NCI-H345 treated with DMSO at 0.1 percent for 48 hours (cell line): ENCODE measurements around the gene LRBA.

Experiments
- DNase-seq: peaks from one replicate; lab custom pipeline; 2025; ENCODE audit not compliant: unreplicated experiment; lab: John Stamatoyannopoulos, UW

The LRBA gene

GRCh38 chr4:150253965-150254630, 761.0 kb downstream of the LRBA start:
- DNase-seq = no peak

GRCh38 chr4:150253416-150253815, 761.7 kb downstream of the LRBA start:
- DNase-seq = no peak

DNA sequence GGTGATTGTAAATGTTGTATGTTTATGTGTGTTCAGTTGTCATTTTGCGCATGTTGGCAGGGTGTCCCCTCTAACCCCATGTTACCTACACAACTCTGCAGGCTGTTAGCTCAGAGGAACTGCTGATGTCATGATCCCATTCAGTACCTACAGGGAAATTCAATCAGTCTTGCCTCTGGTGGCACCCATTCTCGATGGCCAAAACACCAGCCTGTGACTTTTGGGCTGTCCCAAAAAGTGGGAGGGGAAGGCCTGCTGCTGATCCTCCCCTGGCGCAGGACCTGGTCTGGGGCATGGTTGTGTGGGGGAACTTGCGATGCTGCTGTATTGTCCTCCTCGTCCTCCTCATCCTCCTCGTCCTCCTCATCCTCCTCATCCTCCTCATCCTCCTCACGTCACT, 762.3 kb downstream of the LRBA start:
- DNase-seq = no peak

GRCh38 chr4:150252306-150252705, 762.8 kb downstream of the LRBA start:
- no peak for DNase-seq

DNA sequence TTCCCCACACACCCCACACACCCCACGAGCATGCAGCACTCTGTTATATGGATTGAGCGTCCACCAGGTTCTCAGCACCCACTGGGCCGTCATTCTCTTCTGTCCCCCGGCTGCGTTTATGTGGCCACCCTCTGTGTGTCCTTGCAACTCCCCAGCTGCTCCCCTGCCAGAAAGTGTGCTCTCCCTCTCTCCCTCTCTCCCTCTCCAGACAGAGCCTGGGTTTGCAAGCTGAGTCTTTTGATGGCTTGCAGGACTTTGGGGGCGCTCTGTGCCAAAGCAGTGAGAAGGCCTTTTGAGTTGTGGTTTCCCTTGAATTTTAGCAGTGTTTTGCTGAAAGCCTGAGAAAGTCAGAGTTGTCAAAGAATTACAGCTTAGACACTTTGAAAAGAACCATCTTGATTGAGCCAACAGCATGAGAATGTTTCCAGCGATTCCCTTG, 763.3 kb downstream of the LRBA start:
- no peak for DNase-seq

DNA sequence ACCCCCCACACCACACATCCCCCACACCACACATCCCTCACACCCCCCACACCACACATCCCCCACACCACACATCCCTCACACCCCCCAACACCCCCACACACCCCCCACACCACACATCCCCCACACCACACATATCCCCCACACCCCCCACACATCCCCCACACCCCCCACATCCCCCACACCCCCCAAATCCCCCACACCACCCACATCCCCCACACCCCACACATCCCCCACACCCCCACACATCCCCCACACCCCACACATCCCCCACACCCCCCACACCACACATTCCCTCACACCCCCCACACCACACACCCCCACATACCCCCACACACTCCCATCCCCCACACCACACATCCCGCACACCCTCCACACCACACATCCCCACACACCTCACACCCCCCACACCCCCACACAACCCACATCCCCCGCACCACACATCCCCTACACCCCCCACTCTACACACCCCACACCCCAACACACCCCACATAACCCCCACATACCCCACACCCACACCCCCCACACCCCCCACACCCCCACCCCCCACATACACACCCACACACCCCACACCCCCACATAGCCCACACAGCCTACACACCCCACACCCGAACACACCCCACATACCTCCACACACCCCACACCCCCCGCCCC, 764.0 kb downstream of the LRBA start:
- DNase-seq = no peak

- no peak for DNase-seq
These were observed 764.6 kb downstream of the LRBA start for GRCh38 chr4:150250293-150250997.

GRCh38 chr4:150248181-150248580, 766.9 kb downstream of the LRBA start:
- DNase-seq = no peak

DNA sequence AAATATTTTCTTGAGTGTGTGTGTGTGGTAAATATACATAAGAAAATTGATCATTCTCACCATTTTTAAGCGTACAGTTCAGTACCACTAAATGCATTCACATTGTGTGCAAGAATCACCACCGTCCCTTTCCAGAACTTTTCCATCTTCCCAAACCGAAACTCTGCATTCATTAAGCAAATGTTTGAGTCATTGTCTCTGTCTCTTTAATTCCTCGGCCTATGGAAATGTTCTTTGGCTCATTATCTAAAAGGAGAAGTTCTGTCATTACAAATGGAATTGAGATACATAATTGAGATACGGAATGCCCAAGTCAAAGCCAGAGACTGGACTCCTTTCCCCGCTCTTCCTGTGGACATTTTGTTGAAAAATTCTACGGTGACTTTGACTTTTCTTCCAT, 767.9 kb downstream of the LRBA start:
- DNase-seq = no peak

GRCh38 chr4:150244600-150244999, 770.5 kb downstream of the LRBA start:
- DNase-seq = peak; percentile 40

- no peak for DNase-seq
These were observed 771.2 kb downstream of the LRBA start for GRCh38 chr4:150243932-150244331.

- peak; percentile 1 for DNase-seq
These were observed 772.1 kb downstream of the LRBA start for GRCh38 chr4:150242820-150243458.

- no peak for DNase-seq
These were observed 775.1 kb downstream of the LRBA start for GRCh38 chr4:150240011-150240410.

- DNase-seq = no peak
These were observed 776.5 kb downstream of the LRBA start for GRCh38 chr4:150238591-150238990.

GRCh38 chr4:150237110-150237872, 777.8 kb downstream of the LRBA start:
- DNase-seq = no peak

- no peak for DNase-seq
These were observed 778.5 kb downstream of the LRBA start for GRCh38 chr4:150236626-150237025.

DNA sequence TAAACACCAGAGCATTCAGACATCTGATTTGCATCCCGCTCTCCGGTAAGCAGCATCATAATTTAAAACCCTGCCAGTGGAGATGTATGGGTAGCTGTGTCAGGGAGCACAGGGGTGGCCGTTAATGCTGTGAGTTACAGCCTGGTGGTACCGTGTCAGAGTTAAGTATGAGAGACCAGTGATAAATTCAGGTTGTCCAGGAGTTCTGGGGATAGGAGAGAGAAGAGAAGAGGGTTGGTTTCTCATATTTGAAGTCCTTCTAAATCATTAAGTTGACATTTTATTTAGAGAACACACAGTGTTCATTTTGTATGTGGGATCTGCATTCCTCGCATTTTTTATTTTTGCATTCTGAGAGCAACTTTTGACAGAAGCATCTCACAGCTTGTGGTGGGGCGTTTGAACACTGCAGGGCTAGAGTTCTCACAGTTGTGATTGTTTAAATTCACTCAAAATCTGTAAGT, 779.2 kb downstream of the LRBA start:
- no peak for DNase-seq

- no peak for DNase-seq
These were observed 779.8 kb downstream of the LRBA start for GRCh38 chr4:150235317-150235716.

- no peak for DNase-seq
These were observed 780.8 kb downstream of the LRBA start for GRCh38 chr4:150234246-150234645.

GRCh38 chr4:150232029-150232428, 783.1 kb downstream of the LRBA start:
- DNase-seq = no peak
